Transverse colon (tissue), 4 donors: ENCODE measurements around the gene CLOCK. TPM values are rescaled to one million over a fixed set of nuclear protein-coding genes. Genes with fewer than 3 reads are reported as not detected.

Source experiments
- DNase-seq: peaks from one replicate; pipeline ENCODE4 v3.0.0-alpha.2; 2019
- H3K27ac ChIP-seq, 4 donors: fragments of 200-600 bp; sonication (generic); 2 replicates each; pipeline ENCODE4 v1.5.1; 2016 to 2018; ENCODE audit warnings: inconsistent platforms in 4 of 4
- H3K27me3 ChIP-seq: fragments of 200-600 bp; sonication (generic); 2 replicates; pipeline ENCODE4 v1.5.1; 2017; ENCODE audit warnings: inconsistent platforms
- H3K36me3 ChIP-seq, 4 donors: fragments of 200-600 bp; sonication (generic); 2 replicates each; pipeline ENCODE4 v1.5.1; 2017 to 2019; ENCODE audit warnings: inconsistent platforms in 4 of 4
- H3K4me1 ChIP-seq, 4 donors: fragments of 200-600 bp; sonication (generic); 2 replicates each; pipeline ENCODE4 v1.5.1; 2017 to 2020; ENCODE audit warnings: inconsistent platforms in 4 of 4
- H3K4me3 ChIP-seq, 4 donors: fragments of 200-600 bp; sonication (generic); 1 replicate in 1 of 4; 2 replicates in 3 of 4; pipeline versions ENCODE4 v1.5.1 to v1.6.1; 2017 to 2019; ENCODE audit warnings: inconsistent platforms in 4 of 4
- H3K9me3 ChIP-seq, 2 donors: fragments of 200-600 bp; sonication (generic); 2 replicates each; pipeline ENCODE4 v1.5.1; 2017 to 2019; ENCODE audit warnings: inconsistent platforms in 2 of 2
- CTCF ChIP-seq, 5 experiments: fragments of 200-600 bp in 3 of 5; fragments of 450-650 bp in 2 of 5; sonication (generic) in 3 of 5; IDR thresholded peaks; 1 replicate in 2 of 5; 2 replicates in 3 of 5; pipeline ENCODE4 v1.5.1; 2016 to 2017; ENCODE audit warnings: antibody characterized with exemption in 5 of 5, inconsistent platforms in 3 of 5, mild to moderate bottlenecking in 2 of 5, moderate library complexity in 1 of 5
- EP300 ChIP-seq: sonication (generic); formaldehyde crosslinking; IDR thresholded peaks from one replicate; pipeline ENCODE4 v1.6.1; 2017; ENCODE audit warnings: antibody characterized with exemption, low read depth
- POLR2A ChIP-seq: fragments of 450-650 bp; IDR thresholded peaks from one replicate; pipeline ENCODE4 v1.6.1; 2016; ENCODE audit warnings: antibody characterized with exemption, mild to moderate bottlenecking, moderate library complexity
- POLR2AphosphoS5 ChIP-seq, 3 donors: sonication (generic); formaldehyde crosslinking; IDR thresholded peaks; one replicate each; pipeline ENCODE4 v1.6.1; 2016; ENCODE audit warnings: antibody characterized with exemption in 3 of 3
- WGBS, 2 donors: methylation state at CpG; one replicate each; pipeline ENCODE4 v1.1.5; 2018; ENCODE audit warnings: low coverage in 1 of 2; 5-methylcytosine and 5-hydroxymethylcytosine counted together
- in situ Hi-C, 4 donors: fragments of 200-750 bp; cut with MboI; loops; one replicate each; pipeline versions ENCODE4 v1.15.0 to v1.15.1; 2017; ENCODE audit warnings: low sequenced_read_pairs in 3 of 4, low pct_ligation_motif_present in 1 of 4, low pct_unique_long_range_greater_than_20kb in 1 of 4
- intact Hi-C: fragments of 100-400 bp; cut with DNase I; formaldehyde crosslinking; loops from one replicate; pipeline ENCODE4 v1.15.1; 2023; ENCODE audit warnings: low total_unique reads
- total RNA-seq, 4 donors: library from RNA; depleted of rRNA; stranded (reverse); fragments of >200 nt; gene quantifications; one replicate each; pipeline ENCODE4 v1.1.0, GENCODE V29; 2016

The CLOCK gene
- total RNA-seq, 4 donors from 2014 or later, result 6.7 to 19.7 (median 16.9) TPM

- DNase-seq, result no peak
- TF ChIP-seq EP300, result no peak
- TF ChIP-seq POLR2A, result no peak
- TF ChIP-seq POLR2AphosphoS5 (IDR thresholded peaks at IDR 0.05), result no peak
- TF ChIP-seq CTCF (IDR thresholded peaks at IDR 0.05), result no peak
- in situ Hi-C loops, result no loop called here
- H3K27ac ChIP-seq, result no peak overlapping the region
- H3K27me3 ChIP-seq, result no peaks in the 10 kb centered on the region
- H3K9me3 ChIP-seq, result peaks cover 0 to 4% of the 10 kb centered on the region in 2 donors
- intact Hi-C loops, result no loop called here
- H3K4me1 ChIP-seq, result peaks cover 0 to 4% (median 0%) of the 10 kb centered on the region in 4 donors
- H3K4me3 ChIP-seq, result no peak overlapping the region
- WGBS, 2 donors, result 61 to 68% methylated on average over 3 of the region's 3 CpGs
- no peaks in the 10 kb centered on the region for H3K36me3 ChIP-seq
These were observed 48.7 kb downstream of the CLOCK start for GRCh38 chr4:55498051-55498450.

- DNase-seq, result no peak
- no peak overlapping the region for H3K4me3 ChIP-seq
- WGBS, 2 donors, result 44 to 71% methylated on average over 1 of the region's 1 CpG
- H3K4me1 ChIP-seq, result peaks cover 0 to 5% (median 0%) of the 10 kb centered on the region in 4 donors
- peaks cover 0 to 25% (median 8%) of the 10 kb centered on the region in 4 donors for H3K36me3 ChIP-seq
- no peak for TF ChIP-seq EP300
- no peak for TF ChIP-seq POLR2AphosphoS5 (IDR thresholded peaks at IDR 0.05)
- TF ChIP-seq POLR2A, result no peak
- no peak for TF ChIP-seq CTCF (IDR thresholded peaks at IDR 0.05)
- H3K27me3 ChIP-seq, result no peaks in the 10 kb centered on the region
- intact Hi-C loops (no loop called here), in situ Hi-C loops (no loop called here)
- H3K9me3 ChIP-seq, result peaks cover 0 to 4% of the 10 kb centered on the region in 2 donors
- H3K27ac ChIP-seq, result no peak overlapping the region
These were observed 55.2 kb downstream of the CLOCK start for GRCh38 chr4:55491486-55491885.

DNA sequence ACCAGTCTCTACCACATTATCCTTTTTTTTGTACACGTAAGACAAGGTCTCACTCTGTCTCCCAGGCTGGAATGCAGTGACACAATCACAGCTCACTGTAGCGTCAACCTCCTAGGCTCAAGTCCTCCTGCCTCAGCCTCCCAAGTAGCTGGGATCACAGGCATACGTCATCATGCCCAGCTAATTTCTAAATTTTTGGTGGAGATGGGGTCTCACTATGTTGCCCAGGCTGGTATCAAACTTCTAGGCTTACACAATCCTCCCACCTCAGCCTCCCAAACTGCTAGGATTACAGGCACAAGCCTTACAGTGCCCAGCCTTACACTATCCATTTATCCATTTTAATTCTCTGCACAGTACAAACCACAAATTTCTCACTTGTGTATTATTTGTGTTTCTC lies 58.0 kb downstream of the CLOCK start:
- H3K9me3 ChIP-seq, result no peaks in the 10 kb centered on the region
- intact Hi-C loops (no loop called here), in situ Hi-C loops (no loop called here)
- TF ChIP-seq CTCF (IDR thresholded peaks at IDR 0.05), result no peak
- no peak for TF ChIP-seq EP300
- TF ChIP-seq POLR2A, result no peak
- no peak for TF ChIP-seq POLR2AphosphoS5 (IDR thresholded peaks at IDR 0.05)
- peaks cover 0 to 5% (median 0%) of the 10 kb centered on the region in 4 donors for H3K4me1 ChIP-seq
- no peak for DNase-seq
- H3K27me3 ChIP-seq, result no peaks in the 10 kb centered on the region
- no peak overlapping the region for H3K4me3 ChIP-seq
- WGBS, 2 donors, result 98 to 100% methylated on average over 1 to 3 of the region's 3 CpGs
- no peak overlapping the region for H3K27ac ChIP-seq
- peaks cover 0 to 25% (median 8%) of the 10 kb centered on the region in 4 donors for H3K36me3 ChIP-seq

DNA sequence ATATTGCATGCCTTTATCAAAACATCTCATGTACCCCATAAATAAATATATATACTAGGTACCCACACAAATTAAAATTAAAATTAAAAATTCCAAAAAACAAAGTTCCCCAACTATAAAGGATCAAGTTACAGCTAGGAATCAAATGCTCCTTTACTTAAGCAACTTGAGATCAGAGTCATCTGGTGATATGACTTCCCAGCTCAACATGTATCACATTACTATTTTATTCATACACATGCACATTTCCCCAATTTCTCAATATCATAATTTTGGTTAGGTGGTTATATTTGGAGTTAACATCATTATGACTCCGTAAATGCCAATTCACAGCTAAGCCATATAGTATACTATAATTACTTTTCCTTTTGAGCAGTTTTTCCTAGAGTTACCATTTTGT lies 60.9 kb downstream of the CLOCK start:
- TF ChIP-seq EP300 (no peak), CTCF (IDR thresholded peaks at IDR 0.05) (no peak), POLR2A (no peak), POLR2AphosphoS5 (IDR thresholded peaks at IDR 0.05) (no peak)
- Histone ChIP-seq H3K27me3 (no peaks in the 10 kb centered on the region), H3K9me3 (no peaks in the 10 kb centered on the region), H3K27ac (no peak overlapping the region), H3K4me1 (no peaks in the 10 kb centered on the region), H3K4me3 (no peak overlapping the region), H3K36me3 (peaks cover 0 to 25% (median 8%) of the 10 kb centered on the region in 4 donors)
- WGBS, 2 donors, result 96 to 100% methylated on average over 1 of the region's 1 CpG
- DNase-seq, result no peak
- intact Hi-C loops, result no loop called here
- in situ Hi-C loops, result no loop called here
